SH-SY5Y (cell line): ENCODE results near the gene GPR148.

Experiments used
- GATA2 ChIP-seq: IDR thresholded peaks from 2 replicates; pipeline ENCODE4 v1.6.1; 2011; ENCODE audit warnings: mild to moderate bottlenecking, low read depth, low read length
- GATA3 ChIP-seq: IDR thresholded peaks from 2 replicates; pipeline ENCODE4 v1.6.1; 2011; ENCODE audit warnings: low read depth, mild to moderate bottlenecking, low read length, moderate library complexity

DNA sequence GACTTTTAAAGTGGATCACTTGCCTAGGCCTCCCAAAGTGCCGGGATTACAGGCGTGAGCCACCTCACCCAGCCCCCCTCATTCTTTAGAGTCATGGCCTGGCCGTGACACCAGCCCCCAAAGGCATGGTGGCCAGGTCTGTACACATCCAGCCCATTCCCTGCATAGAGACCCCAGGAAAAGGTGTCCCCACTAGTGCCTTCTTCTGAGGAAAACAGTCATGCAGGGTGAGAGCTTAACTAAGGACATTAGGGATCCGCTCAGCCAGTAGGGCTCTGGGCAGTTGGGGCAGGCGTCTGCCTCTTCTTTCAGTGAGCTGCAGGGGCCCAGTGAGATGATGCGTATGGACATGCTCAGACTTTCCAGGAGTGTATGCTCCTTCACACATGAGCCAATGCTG is 20.8 kb downstream of the GPR148 start:
- TF ChIP-seq GATA2 = no peak
- no peak for TF ChIP-seq GATA3
